ENCODE data around the gene GHITM. TPM values are rescaled to one million over a fixed set of nuclear protein-coding genes. Genes with fewer than 3 reads are reported as not detected.

GHITM gene
- total and polyA plus RNA-seq, 2 donors (not counting 1 experiment from before 2014, with no cell fraction given) = 40.5 to 75.1 TPM

DNA sequence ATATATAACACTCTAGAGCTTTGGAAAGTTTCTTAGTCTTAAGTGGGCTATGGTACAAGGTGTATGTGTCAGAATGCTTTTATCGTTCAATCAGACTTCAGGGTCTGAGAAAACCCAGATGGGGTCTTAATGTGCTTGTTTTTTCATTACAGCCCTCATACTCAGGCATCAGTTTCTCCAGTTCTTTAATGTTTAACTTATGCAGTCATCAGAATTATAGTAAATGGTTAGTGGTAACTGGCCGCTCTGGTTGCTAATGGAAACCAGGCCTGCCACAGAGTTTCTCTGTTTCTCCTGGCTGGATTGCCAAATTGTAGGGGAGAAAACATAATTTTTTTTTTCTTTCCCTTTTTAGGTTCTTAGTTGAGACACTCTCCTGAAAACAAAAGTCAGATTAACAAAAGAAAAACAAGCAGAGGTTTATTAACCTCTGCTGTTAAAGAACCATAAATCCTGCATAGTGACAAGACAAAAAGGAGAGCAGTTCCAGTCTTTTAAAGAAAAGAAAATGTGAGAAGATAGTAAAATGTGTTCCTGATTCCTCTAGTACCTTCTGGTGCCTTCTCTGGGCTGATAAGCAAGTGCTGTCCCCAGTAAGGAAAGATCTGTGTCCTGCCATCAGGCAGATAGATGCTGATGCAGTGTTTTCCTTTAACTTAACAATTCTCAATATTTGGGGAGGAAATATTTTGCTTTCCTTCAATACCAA lies 21.5 kb upstream of the GHITM start:
- H2AFZ ChIP-seq (ENCODE audit: insufficient read depth, low read depth, low read length, poor library complexity, severe bottlenecking) = no peak overlapping the region
- H3K4me1 ChIP-seq (ENCODE audit: control insufficient read depth in 2 of 2, insufficient read depth in 2 of 2, low read length in 2 of 2) = no peaks in the 10 kb centered on the region
- WGBS (ENCODE audit: insufficient coverage) = no CpG with 5 or more reads among the region's 2 CpGs
- intact Hi-C loops (cut with micrococcal nuclease) = no loop called here
- H4K20me1 ChIP-seq (ENCODE audit: control insufficient read depth, insufficient read depth, low read length, poor library complexity, severe bottlenecking) = no peaks in the 10 kb centered on the region
- Mint-ChIP-seq H3K27me3 (peaks cover 12% of the 10 kb centered on the region), H3K9me3 (ENCODE audit: insufficient read depth) (peaks cover 3% of the 10 kb centered on the region), H3K27ac (no peak overlapping the region), H3K4me1 (no peaks in the 10 kb centered on the region), H3K4me3 (no peak overlapping the region)
- H3K4me2 ChIP-seq (replicated peaks; ENCODE audit: low read depth, low read length, poor library complexity, severe bottlenecking) = no peak overlapping the region
- no peak overlapping the region for H3K27ac ChIP-seq (ENCODE audit: low read length in 2 of 2)
- POLR2A ChIA-PET = no interaction called here
- TF ChIP-seq CTCF (IDR thresholded peaks at IDR 0.05) (no peak), EZH2 (IDR thresholded peaks at IDR 0.05; ENCODE audit: borderline replicate concordance, insufficient read depth, low read depth, low read length, poor library complexity, severe bottlenecking) (no peak)
- no peak for DNase-seq
- H3K9me3 ChIP-seq (ENCODE audit: control extremely low read depth in 1 of 3, control insufficient read depth in 2 of 3, insufficient read depth in 1 of 3, low read length in 2 of 3) = no peaks in the 10 kb centered on the region
- no peak overlapping the region for H3K4me3 ChIP-seq (ENCODE audit: control extremely low read depth in 1 of 5, extremely low read depth in 1 of 5, insufficient read depth in 1 of 5, low read depth in 2 of 5, low read length in 4 of 5)
- CTCF ChIA-PET = no interaction called here
- no peak overlapping the region for H3K9ac ChIP-seq (ENCODE audit: low read length)
- ATAC-seq (ENCODE audit: low read depth) = no peak
- H3K27me3 ChIP-seq (replicated peaks in 1 of 4; ENCODE audit: control extremely low read depth in 1 of 4, control insufficient read depth in 3 of 4, insufficient read depth in 4 of 4, low read length in 3 of 4) = peaks cover 0 to 4% (median 0%) of the 10 kb centered on the region in 4 experiments
- no peaks in the 10 kb centered on the region for H3K36me3 ChIP-seq (replicated peaks in 1 of 2; ENCODE audit: control extremely low read depth in 1 of 2, control insufficient read depth in 1 of 2, extremely low read depth in 1 of 2, insufficient read depth in 2 of 2, low read length in 1 of 2)
- no peaks in the 10 kb centered on the region for H3K79me2 ChIP-seq (ENCODE audit: control insufficient read depth, insufficient read depth, low read length)

DNA sequence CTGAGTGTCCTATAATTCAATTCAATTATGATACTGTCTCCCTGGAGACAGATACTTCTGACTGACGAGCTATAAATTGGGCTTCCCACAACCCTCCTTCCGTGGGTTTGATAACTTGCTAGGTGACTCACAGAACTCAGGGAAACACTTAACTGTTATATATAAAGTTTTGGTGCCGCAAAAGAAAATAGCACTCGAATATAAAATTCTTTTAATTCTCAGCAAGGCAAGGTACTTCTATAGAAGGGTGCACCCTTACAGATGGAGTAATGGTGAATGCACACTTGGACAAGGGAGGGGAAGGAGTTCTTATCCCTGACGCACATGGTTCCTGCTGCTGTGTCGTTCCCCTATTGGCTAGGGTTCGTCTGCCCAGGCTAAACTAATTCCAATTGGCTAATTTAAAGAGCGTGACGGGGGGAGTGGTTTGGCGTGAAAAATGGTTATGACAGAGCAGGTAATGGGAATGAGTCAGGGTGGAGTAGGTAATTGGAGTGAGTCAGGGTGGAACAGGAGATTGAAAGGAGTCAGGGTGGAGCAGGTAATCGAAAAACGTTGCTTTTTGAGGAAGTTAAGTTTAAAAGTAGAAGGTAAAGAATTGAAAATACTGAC lies 20.8 kb upstream of the GHITM start:
- no peak for DNase-seq
- ATAC-seq (ENCODE audit: low read depth) = no peak
- Histone ChIP-seq H3K4me2 (replicated peaks; ENCODE audit: low read depth, low read length, poor library complexity, severe bottlenecking) (no peak overlapping the region), H2AFZ (ENCODE audit: insufficient read depth, low read depth, low read length, poor library complexity, severe bottlenecking) (no peak overlapping the region), H3K9ac (ENCODE audit: low read length) (no peak overlapping the region), H3K9me3 (ENCODE audit: control extremely low read depth in 1 of 3, control insufficient read depth in 2 of 3, insufficient read depth in 1 of 3, low read length in 2 of 3) (no peaks in the 10 kb centered on the region), H3K27me3 (replicated peaks in 1 of 4; ENCODE audit: control extremely low read depth in 1 of 4, control insufficient read depth in 3 of 4, insufficient read depth in 4 of 4, low read length in 3 of 4) (peaks cover 0 to 4% (median 0%) of the 10 kb centered on the region in 4 experiments), H3K27ac (ENCODE audit: low read length in 2 of 2) (no peak overlapping the region), H3K4me1 (ENCODE audit: control insufficient read depth in 2 of 2, insufficient read depth in 2 of 2, low read length in 2 of 2) (no peaks in the 10 kb centered on the region), H3K79me2 (ENCODE audit: control insufficient read depth, insufficient read depth, low read length) (no peaks in the 10 kb centered on the region), H3K36me3 (replicated peaks in 1 of 2; ENCODE audit: control extremely low read depth in 1 of 2, control insufficient read depth in 1 of 2, extremely low read depth in 1 of 2, insufficient read depth in 2 of 2, low read length in 1 of 2) (no peaks in the 10 kb centered on the region), H4K20me1 (ENCODE audit: control insufficient read depth, insufficient read depth, low read length, poor library complexity, severe bottlenecking) (no peaks in the 10 kb centered on the region), H3K4me3 (ENCODE audit: control extremely low read depth in 1 of 5, extremely low read depth in 1 of 5, insufficient read depth in 1 of 5, low read depth in 2 of 5, low read length in 4 of 5) (no peak overlapping the region)
- ChIA-PET CTCF (no interaction called here), POLR2A (no interaction called here)
- 94% methylated on average over 6 of the region's 12 CpGs for WGBS (ENCODE audit: insufficient coverage)
- Mint-ChIP-seq H3K4me3 (no peak overlapping the region), H3K27ac (no peak overlapping the region), H3K4me1 (no peaks in the 10 kb centered on the region), H3K9me3 (ENCODE audit: insufficient read depth) (peaks cover 3% of the 10 kb centered on the region), H3K27me3 (peaks cover 14% of the 10 kb centered on the region)
- TF ChIP-seq EZH2 (IDR thresholded peaks at IDR 0.05; ENCODE audit: borderline replicate concordance, insufficient read depth, low read depth, low read length, poor library complexity, severe bottlenecking) = no peak
- no peak for TF ChIP-seq CTCF (IDR thresholded peaks at IDR 0.05)
- intact Hi-C loops (cut with micrococcal nuclease) = no loop called here
